Inferior parietal cortex (tissue), 1 donor: Measurements from ENCODE around the gene C1QTNF8.
"Not testable (repeated sequence)": the region's sequence is repeated elsewhere in the genome, so short reads cannot be mapped to it uniquely, and the experiment has no call there.

ENCODE experiments used
- DNase-seq: peaks from one replicate; pipeline ENCODE4 v3.0.0-alpha.2; 2016; ENCODE audit errors: extremely low spot score

The C1QTNF8 gene

DNA sequence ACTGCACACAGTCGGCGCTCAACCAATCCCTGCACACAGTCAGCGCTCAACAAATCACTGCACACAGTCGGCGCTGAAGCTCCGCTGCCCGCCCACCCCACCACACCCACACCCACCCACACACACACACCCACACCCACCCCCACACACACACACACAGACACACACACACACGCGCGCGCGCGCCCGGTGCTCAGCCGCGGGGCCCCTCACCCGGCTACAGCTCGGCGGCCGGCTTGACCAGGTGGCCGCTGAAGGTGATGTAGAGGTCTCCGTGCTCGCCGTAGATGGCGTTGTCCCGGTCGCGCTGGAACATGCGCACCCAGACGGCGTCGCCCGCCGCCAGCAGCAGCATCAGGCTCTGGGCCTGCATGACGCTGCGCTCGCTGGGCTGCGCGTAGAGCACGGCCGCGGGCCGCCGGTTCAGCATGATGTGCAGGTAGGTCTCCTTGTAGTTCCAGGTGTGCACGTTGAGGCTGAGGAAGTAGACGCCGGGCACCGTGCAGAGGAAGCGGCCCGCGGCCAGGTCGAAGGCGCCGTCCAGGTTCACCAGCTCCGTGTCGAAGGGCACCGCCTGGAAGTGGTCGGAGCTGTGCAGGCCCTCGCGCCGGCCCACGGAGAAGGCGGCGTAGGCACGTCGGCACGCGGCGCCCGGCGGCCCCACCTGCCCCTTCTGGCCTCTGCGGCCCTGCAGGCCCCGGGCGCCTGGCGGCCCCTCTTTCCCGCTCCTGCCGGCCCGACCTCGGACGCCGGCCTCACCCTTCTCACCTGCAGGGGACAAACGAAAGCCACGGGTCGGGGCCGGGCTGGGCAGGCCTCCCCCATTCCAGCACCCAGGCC is 2.5 kb downstream of the C1QTNF8 start:
- no peak for DNase-seq

GRCh38 chr16:1092685-1093283 is 3.3 kb downstream of the C1QTNF8 start:
- not testable (repeated sequence) for DNase-seq

- no peak for DNase-seq
Measured at GRCh38 chr16:1091992-1092552, 4.0 kb downstream of the C1QTNF8 start.

GRCh38 chr16:1090620-1091587 is 5.1 kb downstream of the C1QTNF8 start:
- DNase-seq: no peak

DNA sequence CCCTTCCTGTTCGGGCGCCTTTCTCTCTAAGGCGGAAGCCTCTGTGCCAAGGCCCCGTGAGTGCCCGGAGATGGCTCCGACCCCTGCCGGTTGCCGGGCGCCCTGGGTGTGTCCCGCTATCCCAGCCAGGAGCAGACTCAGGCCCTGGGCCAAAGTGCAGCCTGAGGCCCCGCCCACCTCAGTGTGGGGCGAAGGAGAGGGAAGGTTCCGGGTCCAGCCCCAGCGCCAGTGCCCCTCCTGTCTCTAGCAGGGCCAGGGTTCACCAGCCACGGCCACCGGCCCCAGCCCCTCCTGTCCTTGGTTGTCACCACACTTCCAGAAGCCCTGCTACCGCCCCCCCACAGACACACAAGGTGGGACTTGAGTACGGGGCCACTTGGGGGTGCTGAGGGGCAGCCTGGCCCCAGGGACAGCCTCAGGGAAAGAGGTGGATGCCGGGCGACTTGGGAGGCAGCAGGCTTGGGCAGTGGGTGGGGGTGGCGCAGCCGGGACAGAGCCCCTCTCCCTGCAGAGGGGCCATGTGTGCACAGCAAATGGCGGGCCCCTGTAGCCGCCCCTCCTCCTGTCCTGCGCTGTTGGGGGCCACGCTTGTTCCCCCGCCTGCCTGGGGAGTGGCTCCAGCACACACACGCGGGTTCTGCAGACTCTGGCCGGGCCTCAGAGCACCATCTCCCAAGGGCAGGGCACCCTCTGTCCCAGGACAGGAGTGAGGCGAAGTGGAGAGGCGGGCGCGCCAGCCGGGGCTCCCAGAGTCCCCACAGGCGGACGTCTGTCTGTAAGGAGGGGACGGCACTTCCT is 6.0 kb downstream of the C1QTNF8 start:
- no peak for DNase-seq

- DNase-seq: no peak
Measured at GRCh38 chr16:1089439-1089821, 6.6 kb downstream of the C1QTNF8 start.

DNA sequence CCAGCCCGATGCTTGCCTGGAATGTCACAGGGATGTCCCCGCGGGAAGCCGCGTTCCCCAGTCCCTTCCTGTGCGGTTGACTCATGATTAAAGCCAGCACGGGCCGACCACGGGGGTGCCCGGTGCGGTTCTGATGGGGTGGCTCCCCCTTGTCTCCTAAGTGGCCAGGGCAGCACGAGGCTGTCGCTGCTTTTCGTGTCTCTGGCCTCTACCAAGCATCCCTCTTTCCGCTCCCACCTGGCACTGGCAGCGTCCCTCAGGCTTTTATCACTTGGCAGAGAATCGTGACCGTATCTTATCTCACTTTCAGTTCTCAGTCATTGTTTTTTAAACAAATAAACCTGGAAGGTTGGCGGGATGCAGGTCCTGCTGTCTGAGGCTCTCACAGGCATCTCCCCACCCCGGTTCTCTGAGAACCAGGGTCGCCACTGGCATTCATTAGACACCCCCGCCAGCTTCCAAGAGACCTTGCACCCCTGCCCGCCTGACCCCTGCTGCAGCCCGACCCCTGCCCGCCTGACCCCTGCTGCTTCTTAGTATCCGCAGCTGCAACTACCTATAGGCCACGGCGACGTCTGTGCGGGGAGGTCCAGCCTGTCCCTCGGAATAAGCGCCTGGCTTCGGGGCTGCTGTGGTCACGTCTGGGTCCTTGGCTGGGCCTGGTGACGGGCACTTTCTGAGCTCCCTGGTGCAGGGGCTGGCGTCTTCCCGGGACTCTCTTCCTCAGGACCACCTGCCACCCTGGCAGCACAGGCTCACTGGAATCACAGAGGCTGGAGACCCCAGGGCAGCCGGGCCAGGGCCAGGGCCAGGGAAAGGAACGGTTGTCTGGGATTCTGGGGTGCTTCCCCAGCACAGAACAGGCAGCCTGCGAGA is 7.5 kb downstream of the C1QTNF8 start:
- DNase-seq: no peak

DNA sequence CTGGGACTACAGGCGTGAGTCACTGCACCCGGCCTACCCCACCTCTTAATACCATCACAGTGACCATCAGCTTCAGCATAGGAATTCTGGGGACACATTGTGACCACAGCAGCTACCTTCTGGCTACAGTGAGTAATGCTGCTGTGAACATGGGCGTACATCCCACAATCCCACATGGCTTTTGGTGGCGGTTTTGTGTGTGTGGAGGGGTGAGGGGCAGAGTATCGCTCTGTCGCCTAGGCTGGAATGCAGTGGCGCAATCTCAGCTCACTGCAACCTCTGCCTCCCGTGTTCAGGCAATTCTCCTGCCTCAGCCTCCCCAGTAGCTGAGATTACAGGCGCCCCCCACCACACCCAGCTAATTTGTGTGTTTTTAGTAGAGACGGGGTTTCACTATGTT is 9.6 kb downstream of the C1QTNF8 start:
- DNase-seq: not testable (repeated sequence)

DNA sequence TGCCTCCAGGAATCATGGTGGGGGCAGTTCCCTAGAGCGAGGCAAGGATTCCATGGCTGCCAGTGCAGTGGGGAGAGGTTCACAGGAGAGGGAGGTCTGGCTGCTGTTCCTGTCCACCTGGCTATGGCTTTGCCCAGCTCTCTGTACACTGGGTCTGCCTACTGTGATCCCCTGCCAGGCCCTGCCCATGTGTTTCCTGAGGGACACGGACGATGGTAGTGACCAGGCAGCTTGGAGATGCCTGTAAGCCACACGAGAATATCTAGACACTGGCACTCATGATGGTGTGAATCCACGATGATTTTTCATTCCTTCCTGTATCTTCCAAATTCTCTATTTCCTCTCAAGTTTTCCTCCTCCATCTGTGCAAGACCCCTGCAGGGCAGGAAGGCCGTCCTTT is 11.1 kb downstream of the C1QTNF8 start:
- no peak for DNase-seq

DNA sequence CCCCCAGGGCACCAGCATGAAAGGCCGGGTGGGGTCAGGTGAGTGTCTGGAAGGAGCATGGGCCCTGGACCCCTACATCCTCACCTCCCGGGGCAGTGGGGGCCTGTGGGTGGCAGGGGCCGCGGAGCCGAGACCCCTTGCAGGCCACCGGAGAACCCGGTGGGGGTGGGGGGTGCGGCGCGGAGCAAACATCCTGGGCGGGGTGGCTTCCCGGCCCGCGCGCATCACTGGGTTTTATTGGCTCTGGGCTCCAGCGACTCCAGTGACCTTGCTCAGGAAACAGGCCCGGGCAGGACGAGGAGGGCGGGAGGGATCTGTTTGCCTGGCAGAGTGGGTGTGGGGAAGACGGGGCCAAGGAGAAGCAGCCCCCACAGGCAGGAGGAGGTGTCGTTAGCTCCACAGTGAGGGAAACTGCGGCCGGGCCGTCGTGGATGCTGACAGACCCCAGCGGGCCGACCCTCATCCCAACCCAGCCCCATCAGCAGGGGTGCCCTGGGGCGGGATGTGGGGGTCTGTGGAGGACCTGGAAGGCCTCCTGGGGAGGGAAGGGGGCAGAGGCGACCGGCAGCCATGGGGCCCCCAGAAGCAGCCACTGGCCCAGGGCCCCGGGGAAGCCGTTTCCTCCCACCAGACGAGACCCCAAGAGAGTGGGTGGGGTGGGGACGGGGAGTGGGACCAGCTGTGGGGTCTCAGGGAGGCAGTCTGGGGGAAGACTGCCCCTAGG is 12.9 kb downstream of the C1QTNF8 start:
- DNase-seq: no peak

GRCh38 chr16:1082266-1082951 is 13.6 kb downstream of the C1QTNF8 start:
- no peak for DNase-seq

GRCh38 chr16:1081734-1082265 is 14.2 kb downstream of the C1QTNF8 start:
- DNase-seq: no peak

GRCh38 chr16:1080801-1081733 is 15.0 kb downstream of the C1QTNF8 start:
- DNase-seq: no peak

DNA sequence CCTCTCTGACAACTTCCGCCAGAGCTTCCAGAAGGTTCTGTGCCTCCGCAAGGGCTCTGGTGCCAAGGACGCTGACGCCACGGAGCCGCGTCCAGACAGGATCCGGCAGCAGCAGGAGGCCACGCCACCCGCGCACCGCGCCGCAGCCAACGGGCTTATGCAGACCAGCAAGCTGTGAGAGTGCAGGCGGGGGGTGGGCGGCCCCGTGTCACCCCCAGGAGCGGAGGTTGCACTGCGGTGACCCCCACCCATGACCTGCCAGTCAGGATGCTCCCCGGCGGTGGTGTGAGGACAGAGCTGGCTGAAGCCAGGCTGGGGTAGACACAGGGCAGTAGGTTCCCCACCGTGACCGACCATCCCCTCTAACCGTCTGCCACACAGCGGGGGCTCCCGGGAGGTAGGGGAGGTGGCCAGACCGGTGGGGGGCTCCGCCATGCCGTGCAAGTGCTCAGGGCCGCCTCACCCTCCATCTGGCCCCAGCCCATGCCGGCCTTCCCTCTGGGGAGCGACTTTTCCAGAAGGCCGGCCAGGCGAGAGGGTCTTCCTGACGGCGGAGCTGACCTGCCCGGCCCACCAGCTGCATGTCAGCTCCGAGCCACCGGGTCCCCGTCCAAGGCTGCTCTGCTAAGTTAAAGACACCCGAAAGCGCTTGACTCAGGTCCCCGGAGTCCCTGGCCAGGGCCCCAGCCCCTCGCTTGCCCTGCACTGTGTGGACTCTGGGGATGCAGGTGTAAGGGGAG is 16.1 kb downstream of the C1QTNF8 start:
- DNase-seq: no peak

- no peak for DNase-seq
Measured at GRCh38 chr16:1079341-1079740, 16.7 kb downstream of the C1QTNF8 start.

DNA sequence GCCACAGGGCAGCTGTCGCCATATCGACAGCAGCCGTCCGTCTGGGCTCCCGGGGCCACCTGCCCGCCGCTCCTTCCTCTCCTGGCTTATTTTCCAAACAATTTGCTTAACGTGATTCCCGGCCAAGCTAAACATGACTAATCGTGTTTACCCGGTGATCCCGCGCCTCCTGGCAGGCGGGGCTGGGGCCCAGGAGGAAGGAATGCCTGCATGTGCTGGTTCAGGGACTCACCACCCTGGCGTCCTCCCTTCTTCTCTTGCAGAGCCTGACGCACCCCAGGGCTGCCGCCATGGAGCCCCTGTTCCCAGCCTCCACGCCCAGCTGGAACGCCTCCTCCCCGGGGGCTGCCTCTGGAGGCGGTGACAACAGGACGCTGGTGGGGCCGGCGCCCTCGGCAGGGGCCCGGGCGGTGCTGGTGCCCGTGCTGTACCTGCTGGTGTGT is 17.4 kb downstream of the C1QTNF8 start:
- no peak for DNase-seq
